Dermis microvascular lymphatic vessel endothelial cell (primary cell): ENCODE data around the gene ARF4. TPM values are rescaled to one million over a fixed set of nuclear protein-coding genes. Genes with fewer than 3 reads are reported as not detected.
A peak's percentile ranks its signal among the peaks of the same experiment; 100 is the strongest.

Source experiments
- DNase-seq, 2 donors: peaks; one replicate each; pipeline versions ENCODE4 v3.0.0 to v3.0.0-alpha.2; 2010; ENCODE audit warnings: low read depth in 2 of 2
- total RNA-seq: library from RNA; depleted of rRNA; stranded (reverse); fragments of >200 nt; gene quantifications from 2 replicates; pipeline ENCODE4 v1.2.1, GENCODE V29; 2014

The ARF4 gene
- total RNA-seq, 1 donor from 2014 or later, result 123 TPM

GRCh38 chr3:57582474-57583168 is 14.5 kb downstream of the ARF4 start:
- DNase-seq, result peak in 1 of 2 donors; percentile 11

GRCh38 chr3:57577801-57578200 is 19.3 kb downstream of the ARF4 start:
- no peak for DNase-seq

- DNase-seq, result no peak
These were observed 21.0 kb downstream of the ARF4 start for GRCh38 chr3:57575966-57576626.

- no peak for DNase-seq
These were observed 25.0 kb downstream of the ARF4 start for GRCh38 chr3:57572096-57572495.

GRCh38 chr3:57570878-57571277 is 26.3 kb downstream of the ARF4 start:
- DNase-seq, result no peak

- no peak for DNase-seq
These were observed 27.2 kb downstream of the ARF4 start for GRCh38 chr3:57569859-57570450.

GRCh38 chr3:57559526-57559925 is 37.6 kb downstream of the ARF4 start:
- peak in 1 of 2 donors; percentile 5 for DNase-seq

- peak in 1 of 2 donors; percentile 60 for DNase-seq
These were observed 40.0 kb downstream of the ARF4 start for GRCh38 chr3:57557085-57557537.

- DNase-seq, result peak in 1 of 2 donors; percentile 52
These were observed 40.6 kb downstream of the ARF4 start for GRCh38 chr3:57556459-57557084.

- DNase-seq, result peak; percentile 75 to 91
These were observed 41.2 kb downstream of the ARF4 start, which contains the start of gene PDE12 for GRCh38 chr3:57555738-57556458. PDE12 (plus strand) TSS chr3:57556274; CDS start chr3:57556380, 106 bp downstream.

GRCh38 chr3:57555306-57555705 is 41.8 kb downstream of the ARF4 start:
- DNase-seq, result no peak

GRCh38 chr3:57546616-57547015 is 50.5 kb downstream of the ARF4 start:
- DNase-seq, result no peak

GRCh38 chr3:57545636-57546268 is 51.4 kb downstream of the ARF4 start:
- DNase-seq, result no peak

- DNase-seq, result peak; percentile 52 to 72
These were observed 52.7 kb downstream of the ARF4 start, which contains the start of gene DNAH12 for GRCh38 chr3:57544181-57545125. DNAH12 (minus strand) TSS chr3:57544344; CDS start chr3:57542870, 1,474 bp downstream.

GRCh38 chr3:57538465-57538864 is 58.7 kb downstream of the ARF4 start:
- DNase-seq, result no peak

- DNase-seq, result no peak
These were observed 67.0 kb downstream of the ARF4 start for GRCh38 chr3:57530071-57530608.
